NCI-H2196 treated with DMSO at 0.1 percent for 48 hours (cell line): Measurements from ENCODE around the gene ZNF230.

Experiments used
- DNase-seq: peaks from one replicate; lab custom pipeline; 2025; ENCODE audit not compliant: unreplicated experiment; lab: John Stamatoyannopoulos, UW

Gene ZNF230

DNA sequence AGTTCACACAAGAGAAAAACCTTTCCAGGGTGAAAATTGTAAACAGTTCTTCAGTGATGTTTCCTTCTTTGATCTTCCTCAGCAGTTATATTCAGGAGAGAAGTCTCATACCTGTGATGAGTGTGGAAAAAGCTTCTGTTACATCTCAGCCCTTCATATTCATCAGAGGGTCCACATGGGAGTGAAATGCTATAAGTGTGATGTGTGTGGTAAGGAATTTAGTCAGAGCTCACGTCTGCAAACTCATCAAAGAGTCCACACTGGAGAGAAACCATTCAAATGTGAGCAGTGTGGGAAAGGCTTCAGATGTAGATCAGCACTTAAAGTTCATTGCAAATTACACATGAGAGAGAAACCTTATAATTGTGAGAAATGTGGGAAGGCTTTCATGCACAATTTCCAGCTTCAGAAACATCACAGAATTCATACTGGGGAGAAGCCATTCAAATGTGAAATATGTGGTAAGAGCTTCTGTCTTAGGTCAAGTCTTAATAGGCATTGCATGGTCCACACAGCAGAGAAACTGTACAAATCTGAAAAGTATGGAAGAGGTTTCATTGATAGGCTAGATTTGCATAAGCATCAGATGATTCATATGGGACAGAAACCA lies 29.3 kb downstream of the ZNF230 start:
- no peak for DNase-seq

DNA sequence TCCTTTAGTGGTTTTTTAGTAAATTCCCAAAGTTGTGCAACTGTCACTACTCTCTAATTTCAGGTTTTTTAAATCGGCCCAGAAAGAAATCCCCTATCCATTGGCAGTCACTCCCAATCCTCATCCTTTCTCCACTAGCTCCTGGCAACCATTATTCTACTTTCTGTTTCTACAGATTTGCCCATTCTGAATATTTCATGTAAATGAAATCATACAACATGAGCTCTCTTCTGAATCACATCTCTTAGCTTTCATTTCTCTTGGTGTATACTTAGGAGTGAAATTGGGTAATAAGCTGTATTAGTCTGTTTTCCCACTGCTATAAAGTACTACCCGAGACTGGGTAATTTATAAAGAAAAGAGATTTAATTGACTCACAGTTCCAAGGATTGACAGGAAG lies 39.4 kb downstream of the ZNF230 start:
- DNase-seq: no peak

DNA sequence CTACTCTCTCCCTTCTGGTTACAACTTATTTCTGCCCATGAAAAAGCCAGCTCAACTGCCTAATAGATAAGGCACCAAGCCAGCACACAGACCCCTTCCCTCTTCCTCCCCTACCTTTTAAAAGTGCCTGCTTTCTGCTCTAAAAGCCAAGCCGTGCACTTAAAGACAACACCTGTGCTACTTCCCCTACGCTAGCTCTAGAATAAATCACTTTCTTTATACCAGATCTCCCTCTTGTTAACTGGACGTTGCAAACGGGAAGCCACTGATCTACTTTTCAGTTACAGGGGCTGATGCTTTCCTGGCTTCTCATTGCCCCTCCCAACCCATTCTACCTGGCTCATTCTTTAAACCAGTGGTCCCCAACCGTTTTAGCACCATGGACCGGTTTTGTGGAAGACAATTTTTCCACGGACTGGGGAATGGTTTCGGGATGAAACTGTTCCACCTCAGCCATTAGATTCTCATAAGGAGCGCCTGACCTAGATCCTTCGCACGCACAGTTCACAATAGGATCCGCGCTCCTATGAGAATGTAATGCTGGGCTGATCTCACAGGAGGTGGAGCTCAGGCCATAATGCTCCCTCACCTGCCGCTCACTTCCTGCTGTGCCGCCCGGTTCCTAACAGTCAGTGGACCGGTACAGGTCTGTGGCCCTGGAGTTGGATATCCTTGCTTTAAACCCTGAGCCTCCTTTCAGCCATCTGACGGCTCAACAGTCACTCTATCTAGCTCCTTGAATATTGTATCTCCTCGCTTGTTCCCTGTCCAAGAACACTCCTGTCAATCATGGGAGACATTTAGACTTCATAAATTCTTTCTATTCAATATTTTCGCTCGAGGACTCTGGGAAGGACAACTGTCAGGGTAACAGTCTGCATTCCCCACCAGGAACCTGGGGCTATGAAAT lies 48.2 kb downstream of the ZNF230 start:
- peak; percentile 72 for DNase-seq

DNA sequence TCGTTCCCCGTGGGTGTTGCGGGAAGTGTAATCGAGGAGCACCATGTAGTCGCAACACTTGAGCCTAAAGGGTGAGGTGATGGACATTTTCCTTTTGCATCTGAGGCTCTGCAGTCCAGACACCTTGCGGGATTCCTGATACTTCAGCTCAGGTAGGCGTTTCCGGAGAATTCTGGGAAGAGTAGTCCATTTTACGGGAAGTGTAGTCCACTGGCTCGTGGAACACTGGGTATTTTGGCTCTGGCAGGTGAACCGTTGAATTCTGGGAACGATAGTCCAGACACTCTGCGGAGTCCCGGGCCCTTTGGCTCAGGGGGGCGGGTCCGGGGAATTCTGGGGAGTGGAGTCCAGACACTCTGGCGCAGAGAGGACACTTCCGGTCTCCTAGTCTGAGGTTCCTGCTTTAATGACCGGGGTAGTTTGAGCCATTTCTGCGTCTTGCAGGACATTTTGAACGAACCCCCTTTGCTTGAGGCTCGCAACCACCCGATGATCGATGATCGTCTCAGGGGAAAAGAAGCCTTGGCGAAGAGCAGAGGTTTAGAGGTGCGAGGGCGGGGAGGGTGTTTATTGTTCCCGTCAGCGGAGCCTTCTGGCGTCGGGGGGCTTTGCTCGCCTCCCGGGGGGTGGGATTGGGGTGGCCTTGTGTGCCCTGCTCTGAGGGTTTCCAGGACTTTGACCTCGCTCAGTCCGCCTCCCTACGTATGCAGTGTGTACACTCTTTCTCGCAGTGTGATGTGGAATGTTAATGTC lies 49.1 kb downstream of the ZNF230 start, which contains the start of gene ZNF223:
Gene ZNF223, plus strand, starts transcription at position 387 of the 753 bp plus-strand sequence. CDS start 3,141 bp downstream, outside the sequence.
- peak; percentile 96 for DNase-seq

DNA sequence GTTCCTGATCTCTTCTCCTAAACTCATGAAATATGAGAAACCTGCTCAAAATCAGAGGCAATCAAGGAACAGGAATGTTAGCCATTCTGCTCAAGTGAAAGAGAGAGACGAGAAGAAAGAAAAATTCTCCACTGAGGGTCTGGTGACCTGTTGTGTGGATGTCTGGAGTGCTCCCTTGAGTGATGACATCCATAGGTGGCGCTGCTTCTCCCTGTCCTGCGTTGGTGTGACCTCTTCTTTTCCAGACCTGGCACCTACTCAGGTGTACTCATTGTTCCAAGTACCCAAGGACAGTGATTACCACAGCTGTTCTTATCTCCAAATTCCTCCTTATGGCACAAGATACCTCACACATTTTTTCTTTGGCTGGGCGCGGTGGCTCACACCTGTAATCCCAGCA lies 53.1 kb downstream of the ZNF230 start:
- no peak for DNase-seq

DNA sequence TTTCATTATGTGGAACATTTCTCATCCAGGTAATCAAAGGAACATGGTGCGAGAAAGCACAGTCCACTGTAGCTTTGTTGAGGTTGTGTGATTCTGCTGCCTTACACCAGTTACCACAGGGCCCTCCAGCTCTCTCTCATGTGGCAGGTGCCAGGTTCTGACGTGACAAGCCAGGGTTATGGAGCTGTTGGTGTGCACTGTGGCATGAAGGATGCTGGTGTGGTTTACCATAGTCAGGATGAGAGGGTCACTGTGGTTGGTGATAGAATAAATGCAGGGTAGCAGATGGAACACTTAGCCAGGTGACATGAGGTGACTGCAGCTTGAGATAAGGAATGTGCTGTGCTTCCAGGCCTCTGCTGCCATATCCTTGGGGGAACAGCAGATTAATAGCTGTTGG lies 56.5 kb downstream of the ZNF230 start:
- no peak for DNase-seq

DNA sequence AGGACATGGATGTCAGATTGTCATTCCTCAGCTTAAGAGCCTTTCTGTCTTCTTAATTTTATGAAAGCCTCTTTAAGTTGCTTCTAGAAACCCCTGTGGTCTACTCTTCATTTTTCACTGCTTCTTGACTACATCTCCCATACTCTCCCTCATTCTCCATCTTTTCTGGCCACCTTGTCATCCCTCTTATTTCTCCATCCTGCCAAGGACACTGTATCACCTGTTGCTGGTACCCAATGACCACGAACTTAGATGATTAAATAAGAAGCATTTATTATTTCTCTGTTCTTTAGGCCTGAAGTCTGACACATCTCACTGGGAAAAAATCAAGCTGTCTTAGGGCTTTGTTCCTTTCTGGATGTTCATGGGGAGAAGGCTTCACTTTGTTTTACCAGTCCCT lies 58.3 kb downstream of the ZNF230 start:
- DNase-seq: no peak
